Activated CD4-positive, alpha-beta T cell treated with anti-CD3 and anti-CD28 coated beads, Interleukin-2, Interleukin-6, amounts not matched to agents 100 ng/mL and 50 ng/mL, durations not matched to agents 16 hours and 8 hours (primary cell): ENCODE measurements around the gene MUC12.
"Not testable (repeated sequence)": the region's sequence is repeated elsewhere in the genome, so short reads cannot be mapped to it uniquely, and the experiment has no call there.

Experiments used
- DNase-seq: peaks from one replicate; pipeline ENCODE4 v3.0.0-alpha.2; 2020

Gene MUC12

GRCh38 chr7:100963386-100963785, 6.0 kb upstream of the MUC12 start:
- no peak for DNase-seq

GRCh38 chr7:100963874-100964273, 5.5 kb upstream of the MUC12 start:
- DNase-seq, result no peak

- no peak for DNase-seq
These were observed 4.7 kb upstream of the MUC12 start for GRCh38 chr7:100964630-100965029.

GRCh38 chr7:100965045-100965722, 4.2 kb upstream of the MUC12 start:
- DNase-seq, result no peak

GRCh38 chr7:100965723-100966541, 3.4 kb upstream of the MUC12 start:
- DNase-seq, result peak; percentile 85

DNA sequence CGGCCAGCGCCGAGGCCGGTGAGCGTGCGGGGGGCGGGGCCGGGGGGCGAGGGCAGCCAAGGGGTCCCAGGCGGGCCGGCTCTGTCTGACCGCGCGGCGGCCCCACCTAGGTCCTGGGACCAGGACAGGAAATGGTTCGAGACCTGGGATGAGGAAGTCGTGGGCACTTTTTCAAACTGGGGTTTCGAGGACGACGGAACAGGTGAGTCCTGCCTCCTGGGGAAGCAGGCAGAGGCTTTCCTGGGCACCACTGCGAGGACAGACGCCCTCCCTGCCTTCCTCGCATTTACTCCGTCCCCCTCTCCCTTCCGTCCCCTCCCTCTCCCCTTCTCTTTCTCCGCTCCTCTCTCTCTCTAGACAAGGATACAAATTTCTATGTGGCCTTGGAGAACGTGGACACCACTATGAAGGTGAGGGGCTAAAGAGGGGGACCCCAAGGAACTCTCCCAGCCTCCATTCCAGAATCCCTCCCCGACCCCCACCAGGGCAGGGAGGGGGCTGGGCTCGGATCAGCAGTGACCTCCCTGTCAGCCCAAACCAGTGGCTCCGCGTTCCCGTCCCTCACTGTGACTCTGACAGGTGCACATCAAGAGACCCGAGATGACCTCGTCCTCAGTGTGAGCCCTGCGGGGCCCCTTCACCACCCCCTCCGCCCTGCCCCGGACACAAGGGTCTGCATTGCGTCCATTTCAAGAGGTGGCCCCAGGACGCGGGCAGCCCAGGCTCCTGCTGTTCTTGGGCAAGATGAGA, 2.6 kb upstream of the MUC12 start:
- DNase-seq, result no peak

DNA sequence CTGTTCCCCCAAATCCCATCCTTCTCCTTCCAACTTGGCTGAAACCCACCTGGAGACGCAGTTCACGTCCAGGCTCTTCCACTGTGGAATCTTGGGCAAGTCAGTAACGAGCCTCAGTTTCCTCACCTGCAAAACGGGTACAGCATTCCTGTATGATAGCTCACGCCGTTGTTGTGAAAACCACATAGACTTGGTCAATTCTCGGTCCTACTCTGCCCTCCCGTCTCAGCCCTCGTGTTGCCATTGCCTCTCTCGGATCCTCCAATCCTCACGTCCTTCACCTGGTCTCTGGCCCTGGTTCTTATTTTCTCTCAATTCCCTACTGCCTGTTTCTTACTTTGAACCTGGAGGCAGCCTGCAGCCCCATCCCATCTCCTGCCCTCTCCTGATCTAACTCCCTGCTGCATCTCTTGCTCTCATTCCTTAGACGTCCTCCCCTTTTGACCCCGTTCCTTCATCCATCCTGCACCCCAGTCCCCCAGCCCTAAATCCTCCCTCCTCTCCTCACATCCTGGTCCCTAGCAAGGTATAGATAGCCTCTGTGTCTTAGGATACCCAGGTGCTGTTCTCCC, 2.0 kb upstream of the MUC12 start:
- DNase-seq, result no peak

DNA sequence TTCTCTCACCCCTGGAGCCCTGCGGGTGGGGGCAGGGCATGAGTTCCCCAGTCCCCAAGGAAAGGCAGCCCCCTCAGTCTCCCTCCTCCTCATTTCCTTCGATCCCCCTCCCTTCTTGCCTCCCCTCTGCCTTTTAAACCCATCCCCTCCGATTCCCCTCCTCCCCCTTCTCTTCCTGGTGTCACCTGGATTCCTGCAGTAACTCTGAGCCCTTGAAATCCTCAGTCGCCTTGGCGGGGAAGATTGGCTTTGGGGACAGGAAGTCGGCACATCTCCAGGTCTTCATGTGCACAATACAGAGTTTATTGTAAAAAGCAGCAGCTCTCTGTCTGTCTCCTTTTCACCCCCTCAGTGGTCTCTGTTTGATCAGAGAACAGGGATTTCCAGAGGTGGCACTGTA, 1.3 kb upstream of the MUC12 start:
- no peak for DNase-seq

GRCh38 chr7:100968650-100969049, 715 bp upstream of the MUC12 start:
- no peak for DNase-seq

DNA sequence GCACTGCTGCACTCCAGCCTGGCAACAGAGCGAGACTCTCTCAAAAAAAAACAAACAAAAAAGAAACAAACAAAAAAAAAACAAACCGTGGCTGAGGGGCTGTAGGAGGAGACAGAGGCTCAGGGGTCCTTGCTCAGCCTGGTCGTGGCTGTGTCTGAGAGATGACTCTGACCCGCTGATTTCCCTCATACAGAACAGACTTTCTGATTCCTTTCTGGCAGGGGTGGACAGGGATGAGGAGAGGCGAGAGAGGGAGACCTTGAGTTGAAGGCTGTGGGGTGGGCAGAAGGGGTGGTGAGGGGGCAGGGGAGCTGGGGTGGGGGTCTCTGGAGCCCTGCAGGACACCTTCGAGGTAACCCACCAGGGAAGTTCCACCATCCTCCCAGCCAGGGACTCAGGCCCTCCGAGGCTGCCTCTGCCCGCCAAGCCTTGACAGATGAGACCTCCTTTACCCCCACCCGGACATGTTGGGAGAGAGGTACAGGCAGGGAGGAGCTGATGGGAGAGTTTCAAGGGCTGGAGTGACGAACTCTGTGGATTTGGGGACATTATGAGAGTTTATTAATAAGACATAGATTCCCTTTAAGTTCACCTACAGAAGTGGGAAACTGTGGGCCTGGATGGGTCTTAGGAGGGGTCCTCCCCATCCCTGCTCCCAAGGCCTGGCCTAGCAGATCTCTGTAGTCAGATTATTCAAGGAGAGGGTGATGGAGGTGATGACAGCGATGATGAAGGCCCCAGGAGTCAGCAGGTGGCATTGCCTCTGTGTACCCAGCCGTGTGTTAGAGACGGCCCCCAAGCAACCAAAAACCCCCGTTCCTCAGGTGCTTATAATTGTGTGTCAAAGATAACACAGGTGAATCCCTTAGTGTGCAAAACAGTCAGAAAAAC, 2.0 kb downstream of the MUC12 start:
- DNase-seq, result no peak

- no peak for DNase-seq
These were observed 2.6 kb downstream of the MUC12 start for GRCh38 chr7:100972002-100972347.

GRCh38 chr7:100974021-100974420, 4.7 kb downstream of the MUC12 start:
- no peak for DNase-seq

GRCh38 chr7:100975371-100975821, 6.0 kb downstream of the MUC12 start:
- no peak for DNase-seq

GRCh38 chr7:100978300-100978699, 8.9 kb downstream of the MUC12 start:
- no peak for DNase-seq

- no peak for DNase-seq
These were observed 14.3 kb downstream of the MUC12 start for GRCh38 chr7:100983451-100984187.

DNA sequence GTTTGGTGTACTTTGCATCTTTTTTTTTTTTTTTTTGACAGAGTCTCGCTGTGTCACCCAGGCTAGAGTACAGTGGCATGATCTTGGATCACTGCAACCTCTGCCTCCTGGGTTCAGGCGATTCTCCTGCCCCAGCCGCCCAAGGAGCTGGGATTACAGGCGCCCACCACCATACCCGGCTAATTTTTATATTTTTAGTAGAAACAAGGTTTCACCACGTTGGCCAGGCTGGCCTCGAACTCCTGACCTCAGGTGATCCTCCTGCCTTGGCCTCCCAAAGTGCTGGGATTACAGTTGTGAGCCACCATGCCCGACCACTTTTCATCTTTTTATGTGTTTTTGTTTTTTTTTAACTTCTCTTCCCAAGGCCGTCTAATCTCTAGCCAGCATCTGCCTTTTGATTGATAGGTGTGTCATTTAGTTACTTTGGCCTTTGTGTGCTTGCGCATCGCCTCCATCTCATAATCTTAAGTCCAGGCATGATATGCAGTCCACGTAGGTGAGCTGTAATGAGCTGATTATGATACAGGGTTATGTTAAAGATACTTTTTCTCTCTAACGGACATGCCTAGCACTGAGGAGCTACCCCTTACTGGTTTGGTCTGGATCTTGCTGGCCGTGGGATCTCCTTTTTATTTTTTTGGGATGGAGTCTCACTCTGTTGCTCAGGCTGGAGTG, 15.0 kb downstream of the MUC12 start:
- DNase-seq, result not testable (repeated sequence)

GRCh38 chr7:100985033-100985797, 15.8 kb downstream of the MUC12 start:
- not testable (repeated sequence) for DNase-seq

GRCh38 chr7:100991631-100992030, 22.3 kb downstream of the MUC12 start:
- no peak for DNase-seq

DNA sequence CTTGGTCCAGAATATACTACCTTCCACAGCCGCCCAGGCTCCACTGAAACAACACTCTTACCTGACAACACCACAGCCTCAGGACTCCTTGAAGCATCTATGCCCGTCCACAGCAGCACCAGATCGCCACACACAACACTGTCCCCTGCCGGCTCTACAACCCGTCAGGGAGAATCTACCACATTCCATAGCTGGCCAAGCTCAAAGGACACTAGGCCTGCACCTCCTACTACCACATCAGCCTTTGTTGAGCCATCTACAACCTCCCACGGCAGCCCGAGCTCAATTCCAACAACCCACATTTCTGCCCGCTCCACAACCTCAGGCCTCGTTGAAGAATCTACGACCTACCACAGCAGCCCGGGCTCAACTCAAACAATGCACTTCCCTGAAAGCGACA, 22.9 kb downstream of the MUC12 start:
- not testable (repeated sequence) for DNase-seq

DNA sequence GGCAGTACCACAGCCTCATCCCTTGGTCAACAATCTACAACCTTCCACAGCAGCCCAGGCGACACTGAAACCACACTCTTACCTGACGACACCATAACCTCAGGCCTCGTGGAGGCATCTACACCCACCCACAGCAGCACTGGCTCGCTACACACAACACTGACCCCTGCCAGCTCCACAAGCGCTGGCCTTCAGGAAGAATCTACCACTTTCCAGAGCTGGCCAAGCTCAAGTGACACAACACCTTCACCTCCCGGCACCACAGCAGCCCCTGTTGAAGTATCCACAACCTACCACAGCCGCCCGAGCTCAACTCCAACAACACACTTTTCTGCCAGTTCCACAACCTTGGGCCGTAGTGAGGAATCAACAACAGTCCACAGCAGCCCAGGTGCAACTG, 25.3 kb downstream of the MUC12 start:
- DNase-seq, result not testable (repeated sequence)
